Lower lobe of right lung (tissue), 2 donors: ENCODE measurements around the gene AFP. TPM values are rescaled to one million over a fixed set of nuclear protein-coding genes. Genes with fewer than 3 reads are reported as not detected.

Experiments used
- ATAC-seq, 2 donors: fragments of 200-7000 bp; cut with Tn5 transposase; one replicate each; pipeline ENCODE4 v1.9.1; 2020 to 2022; ENCODE audit warnings: mild to moderate bottlenecking in 2 of 2, moderate library complexity in 2 of 2
- DNase-seq: peaks from one replicate; pipeline ENCODE4 v3.0.0-alpha.2; 2020
- H3K27ac ChIP-seq: fragments of 200-600 bp; one replicate; pipeline ENCODE4 v1.8.0; 2022
- H3K27me3 ChIP-seq: fragments of 200-600 bp; one replicate; pipeline ENCODE4 v1.8.0; 2022; ENCODE audit warnings: low read depth
- H3K36me3 ChIP-seq: fragments of 200-600 bp; one replicate; pipeline ENCODE4 v1.8.0; 2022; ENCODE audit warnings: mild to moderate bottlenecking
- H3K4me1 ChIP-seq: fragments of 200-600 bp; one replicate; pipeline ENCODE4 v1.8.0; 2022
- H3K4me3 ChIP-seq: fragments of 200-600 bp; one replicate; pipeline ENCODE4 v1.8.0; 2022; ENCODE audit warnings: mild to moderate bottlenecking
- H3K9me3 ChIP-seq: fragments of 200-600 bp; one replicate; pipeline ENCODE4 v1.8.0; 2022
- intact Hi-C: fragments of 100-400 bp; cut with DNase I; formaldehyde crosslinking; loops from one replicate; pipeline ENCODE4 v1.11.0; 2022
- total RNA-seq: library from RNA; stranded (reverse); fragmentation: NEBNext Ultra II Directional; extraction: Animal tissue kit (Norgen Biotek cat#: 25700); gene quantifications from one replicate; pipeline ENCODE4 v1.2.1, GENCODE V29; 2021
- TF ChIP-seq, protein P1 (sequence below): fragments of 200-600 bp; IDR thresholded peaks from one replicate; pipeline ENCODE4 v1.8.0; 2022; ENCODE audit warnings: antibody characterized with exemption, mild to moderate bottlenecking
- donor health status: DM: no; HTN: yes; CAD: no; lungs with severe emphysema.

The AFP gene
- total RNA-seq, 1 donor from 2014 or later, result not detected

DNA sequence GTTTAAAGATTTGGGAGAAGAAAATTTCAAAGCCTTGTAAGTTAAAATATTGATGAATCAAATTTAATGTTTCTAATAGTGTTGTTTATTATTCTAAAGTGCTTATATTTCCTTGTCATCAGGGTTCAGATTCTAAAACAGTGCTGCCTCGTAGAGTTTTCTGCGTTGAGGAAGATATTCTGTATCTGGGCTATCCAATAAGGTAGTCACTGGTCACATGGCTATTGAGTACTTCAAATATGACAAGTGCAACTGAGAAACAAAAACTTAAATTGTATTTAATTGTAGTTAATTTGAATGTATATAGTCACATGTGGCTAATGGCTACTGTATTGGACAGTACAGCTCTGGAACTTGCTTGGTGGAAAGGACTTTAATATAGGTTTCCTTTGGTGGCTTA lies 30.9 kb upstream of the AFP start:
- no peaks in the 10 kb centered on the region for H3K36me3 ChIP-seq
- H3K9me3 ChIP-seq, result no peaks in the 10 kb centered on the region
- DNase-seq (no peak), ATAC-seq (no peak)
- no peak overlapping the region for H3K27ac ChIP-seq
- no peaks in the 10 kb centered on the region for H3K27me3 ChIP-seq
- TF ChIP-seq, protein P1, sequence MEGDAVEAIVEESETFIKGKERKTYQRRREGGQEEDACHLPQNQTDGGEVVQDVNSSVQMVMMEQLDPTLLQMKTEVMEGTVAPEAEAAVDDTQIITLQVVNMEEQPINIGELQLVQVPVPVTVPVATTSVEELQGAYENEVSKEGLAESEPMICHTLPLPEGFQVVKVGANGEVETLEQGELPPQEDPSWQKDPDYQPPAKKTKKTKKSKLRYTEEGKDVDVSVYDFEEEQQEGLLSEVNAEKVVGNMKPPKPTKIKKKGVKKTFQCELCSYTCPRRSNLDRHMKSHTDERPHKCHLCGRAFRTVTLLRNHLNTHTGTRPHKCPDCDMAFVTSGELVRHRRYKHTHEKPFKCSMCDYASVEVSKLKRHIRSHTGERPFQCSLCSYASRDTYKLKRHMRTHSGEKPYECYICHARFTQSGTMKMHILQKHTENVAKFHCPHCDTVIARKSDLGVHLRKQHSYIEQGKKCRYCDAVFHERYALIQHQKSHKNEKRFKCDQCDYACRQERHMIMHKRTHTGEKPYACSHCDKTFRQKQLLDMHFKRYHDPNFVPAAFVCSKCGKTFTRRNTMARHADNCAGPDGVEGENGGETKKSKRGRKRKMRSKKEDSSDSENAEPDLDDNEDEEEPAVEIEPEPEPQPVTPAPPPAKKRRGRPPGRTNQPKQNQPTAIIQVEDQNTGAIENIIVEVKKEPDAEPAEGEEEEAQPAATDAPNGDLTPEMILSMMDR, result no peak
- intact Hi-C loops, result no loop called here
- H3K4me3 ChIP-seq, result no peak overlapping the region
- H3K4me1 ChIP-seq, result no peaks in the 10 kb centered on the region

- Histone ChIP-seq H3K27me3 (no peaks in the 10 kb centered on the region), H3K27ac (no peak overlapping the region), H3K4me1 (no peaks in the 10 kb centered on the region), H3K9me3 (no peaks in the 10 kb centered on the region), H3K4me3 (no peak overlapping the region), H3K36me3 (no peaks in the 10 kb centered on the region)
- TF ChIP-seq, protein P1, result no peak
- ATAC-seq (no peak), DNase-seq (no peak)
- intact Hi-C loops, result no loop called here
Measured at GRCh38 chr4:73406548-73406875, 29.5 kb upstream of the AFP start.

DNA sequence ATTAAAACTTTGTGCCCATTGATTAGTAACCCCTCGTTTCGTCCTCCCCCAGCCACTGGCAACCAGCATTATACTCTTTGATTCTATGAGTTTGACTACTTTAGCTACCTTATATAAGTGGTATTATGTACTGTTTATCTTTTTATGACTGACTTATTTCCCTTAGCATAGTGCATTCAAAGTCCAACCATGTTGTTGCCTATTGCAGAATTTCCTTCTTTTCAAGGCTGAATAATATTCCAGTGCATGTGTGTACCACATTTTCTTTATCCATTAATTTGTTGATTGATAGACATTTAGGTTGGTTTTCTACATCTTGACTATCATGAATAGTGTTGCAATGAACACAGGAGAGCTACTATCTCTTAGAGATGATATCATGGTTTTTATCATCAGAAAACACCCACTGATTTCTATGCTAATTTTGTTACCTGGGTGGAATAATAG lies 28.8 kb upstream of the AFP start:
- ATAC-seq (no peak), DNase-seq (no peak)
- TF ChIP-seq, protein P1, result no peak
- Histone ChIP-seq H3K9me3 (no peaks in the 10 kb centered on the region), H3K27me3 (no peaks in the 10 kb centered on the region), H3K27ac (no peak overlapping the region), H3K4me1 (no peaks in the 10 kb centered on the region), H3K4me3 (no peak overlapping the region), H3K36me3 (no peaks in the 10 kb centered on the region)
- intact Hi-C loops, result no loop called here

- no peak overlapping the region for H3K4me3 ChIP-seq
- TF ChIP-seq, protein P1, result no peak
- H3K4me1 ChIP-seq, result no peaks in the 10 kb centered on the region
- H3K27me3 ChIP-seq, result no peaks in the 10 kb centered on the region
- H3K36me3 ChIP-seq, result no peaks in the 10 kb centered on the region
- no peak overlapping the region for H3K27ac ChIP-seq
- intact Hi-C loops, result no loop called here
- no peaks in the 10 kb centered on the region for H3K9me3 ChIP-seq
- no peak for ATAC-seq
- DNase-seq, result no peak
Measured at GRCh38 chr4:73408181-73408867, 27.7 kb upstream of the AFP start.

DNA sequence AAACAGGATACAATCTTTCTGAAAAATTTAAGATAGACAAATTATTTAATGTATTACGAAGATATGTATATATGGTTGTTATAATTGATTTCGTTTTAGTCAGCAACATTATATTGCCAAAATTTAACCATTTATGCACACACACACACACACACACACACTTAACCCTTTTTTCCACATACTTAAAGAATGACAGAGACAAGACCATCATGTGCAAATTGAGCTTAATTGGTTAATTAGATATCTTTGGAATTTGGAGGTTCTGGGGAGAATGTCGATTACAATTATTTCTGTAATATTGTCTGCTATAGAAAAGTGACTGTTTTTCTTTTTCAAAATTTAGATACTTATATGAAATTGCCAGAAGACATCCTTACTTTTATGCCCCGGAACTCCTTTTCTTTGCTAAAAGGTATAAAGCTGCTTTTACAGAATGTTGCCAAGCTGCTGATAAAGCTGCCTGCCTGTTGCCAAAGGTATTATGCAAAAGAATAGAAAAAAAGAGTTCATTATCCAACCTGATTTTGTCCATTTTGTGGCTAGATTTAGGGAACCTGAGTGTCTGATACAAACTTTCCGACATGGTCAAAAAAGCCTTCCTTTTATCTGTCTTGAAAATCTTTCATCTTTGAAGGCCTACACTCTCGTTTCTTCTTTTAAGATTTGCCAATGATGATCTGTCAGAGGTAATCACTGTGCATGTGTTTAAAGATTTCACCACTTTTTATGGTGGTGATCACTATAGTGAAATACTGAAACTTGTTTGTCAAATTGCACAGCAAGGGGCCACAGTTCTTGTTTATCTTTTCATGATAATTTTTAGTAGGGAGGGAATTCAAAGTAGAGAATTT lies 26.8 kb upstream of the AFP start:
- H3K9me3 ChIP-seq, result no peaks in the 10 kb centered on the region
- H3K4me3 ChIP-seq, result no peak overlapping the region
- H3K4me1 ChIP-seq, result no peaks in the 10 kb centered on the region
- TF ChIP-seq, protein P1, result no peak
- intact Hi-C loops, result no loop called here
- no peak overlapping the region for H3K27ac ChIP-seq
- no peaks in the 10 kb centered on the region for H3K27me3 ChIP-seq
- DNase-seq (no peak), ATAC-seq (no peak)
- H3K36me3 ChIP-seq, result no peaks in the 10 kb centered on the region
